HG03280 (cell line): Measurements from ENCODE around the gene PCSK5.
"Not testable (repeated sequence)": the region's sequence is repeated elsewhere in the genome, so short reads cannot be mapped to it uniquely, and the experiment has no call there.

Source experiments
- ATAC-seq: cut with Tn5 transposase; IDR thresholded peaks from one replicate; pipeline ENCODE4 v1.9.1; 2021; ENCODE audit warnings: mild to moderate bottlenecking, moderate library complexity; ENCODE audit not compliant: unreplicated experiment

PCSK5 gene

DNA sequence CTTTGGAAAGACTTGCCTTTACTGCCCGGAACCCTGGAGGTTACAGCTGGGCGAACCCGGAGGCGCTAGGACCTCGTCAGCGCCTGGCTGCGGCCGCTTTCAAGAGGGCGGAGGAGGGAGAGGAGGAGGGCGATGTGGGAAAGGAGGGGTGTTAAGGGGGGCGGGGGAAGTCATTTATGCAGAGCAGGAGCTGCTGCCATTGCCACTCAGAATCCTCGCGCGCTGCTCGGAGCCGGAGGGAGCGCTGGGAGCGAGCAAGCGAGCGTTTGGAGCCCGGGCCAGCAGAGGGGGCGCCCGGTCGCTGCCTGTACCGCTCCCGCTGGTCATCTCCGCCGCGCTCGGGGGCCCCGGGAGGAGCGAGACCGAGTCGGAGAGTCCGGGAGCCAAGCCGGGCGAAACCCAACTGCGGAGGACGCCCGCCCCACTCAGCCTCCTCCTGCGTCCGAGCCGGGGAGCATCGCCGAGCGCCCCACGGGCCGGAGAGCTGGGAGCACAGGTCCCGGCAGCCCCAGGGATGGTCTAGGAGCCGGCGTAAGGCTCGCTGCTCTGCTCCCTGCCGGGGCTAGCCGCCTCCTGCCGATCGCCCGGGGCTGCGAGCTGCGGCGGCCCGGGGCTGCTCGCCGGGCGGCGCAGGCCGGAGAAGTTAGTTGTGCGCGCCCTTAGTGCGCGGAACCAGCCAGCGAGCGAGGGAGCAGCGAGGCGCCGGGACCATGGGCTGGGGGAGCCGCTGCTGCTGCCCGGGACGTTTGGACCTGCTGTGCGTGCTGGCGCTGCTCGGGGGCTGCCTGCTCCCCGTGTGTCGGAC, at the start of gene PCSK5:
PCSK5 (plus strand) TSS at position 202 of the 805 bp plus-strand sequence; CDS start at position 711, 509 bp downstream.
- peak; percentile 77 for ATAC-seq

DNA sequence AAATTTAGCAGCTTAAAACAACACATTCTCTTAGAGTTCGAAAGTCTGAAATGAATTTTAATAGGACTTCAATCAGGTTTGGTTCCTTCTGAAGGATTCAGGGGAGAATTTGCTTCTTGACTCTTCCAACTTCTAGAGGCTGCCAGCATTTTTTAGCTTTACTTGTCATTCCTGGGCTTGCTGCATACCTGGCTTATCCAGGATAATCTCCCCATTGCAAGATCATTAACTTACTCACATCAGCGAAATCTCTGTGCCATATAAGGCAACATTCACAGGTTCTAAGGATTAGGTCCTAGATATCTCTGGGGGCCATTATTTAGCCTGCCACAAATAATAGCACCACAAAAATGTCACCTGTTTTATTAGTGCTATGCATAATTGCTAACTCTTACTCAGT, 46.2 kb upstream of the PCSK5 start:
- ATAC-seq, result no peak

DNA sequence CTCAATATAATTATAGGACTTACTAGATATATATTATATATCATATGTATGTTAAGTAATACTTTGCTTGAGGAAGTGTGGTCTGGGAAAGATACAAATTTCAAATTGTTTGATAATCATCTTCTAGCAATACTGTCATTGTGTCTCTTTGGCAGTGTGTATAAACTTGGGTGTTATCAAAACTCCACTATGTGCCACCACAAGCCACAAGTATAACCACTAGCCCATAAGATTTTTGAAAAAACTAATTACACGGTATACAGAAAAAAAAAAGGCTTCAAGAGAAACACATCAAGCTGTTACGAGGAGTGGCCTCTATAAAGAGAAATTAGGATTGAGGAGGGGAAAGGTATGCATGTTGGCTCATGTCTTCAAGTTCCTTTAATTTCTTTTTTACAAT, 44.7 kb upstream of the PCSK5 start:
- no peak for ATAC-seq

DNA sequence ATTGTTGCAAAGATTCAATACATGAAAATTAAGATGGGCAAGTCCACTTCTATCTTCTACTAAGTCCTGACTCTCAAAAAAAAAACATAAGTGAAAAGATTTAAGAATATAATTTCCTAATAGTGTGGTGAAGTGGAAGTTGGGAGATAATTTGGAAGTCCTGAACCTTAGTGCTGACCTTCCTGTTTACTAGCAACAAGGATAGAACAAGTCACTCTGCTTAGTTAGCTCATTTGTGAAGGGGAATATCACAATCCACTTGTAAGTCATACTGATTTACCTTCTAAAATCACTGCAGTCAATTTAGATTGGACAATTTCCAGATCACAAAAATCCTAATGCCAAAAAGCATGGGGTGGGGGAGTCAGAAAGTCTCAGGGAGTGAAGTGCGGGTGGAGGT, 43.4 kb upstream of the PCSK5 start:
- ATAC-seq, result no peak

DNA sequence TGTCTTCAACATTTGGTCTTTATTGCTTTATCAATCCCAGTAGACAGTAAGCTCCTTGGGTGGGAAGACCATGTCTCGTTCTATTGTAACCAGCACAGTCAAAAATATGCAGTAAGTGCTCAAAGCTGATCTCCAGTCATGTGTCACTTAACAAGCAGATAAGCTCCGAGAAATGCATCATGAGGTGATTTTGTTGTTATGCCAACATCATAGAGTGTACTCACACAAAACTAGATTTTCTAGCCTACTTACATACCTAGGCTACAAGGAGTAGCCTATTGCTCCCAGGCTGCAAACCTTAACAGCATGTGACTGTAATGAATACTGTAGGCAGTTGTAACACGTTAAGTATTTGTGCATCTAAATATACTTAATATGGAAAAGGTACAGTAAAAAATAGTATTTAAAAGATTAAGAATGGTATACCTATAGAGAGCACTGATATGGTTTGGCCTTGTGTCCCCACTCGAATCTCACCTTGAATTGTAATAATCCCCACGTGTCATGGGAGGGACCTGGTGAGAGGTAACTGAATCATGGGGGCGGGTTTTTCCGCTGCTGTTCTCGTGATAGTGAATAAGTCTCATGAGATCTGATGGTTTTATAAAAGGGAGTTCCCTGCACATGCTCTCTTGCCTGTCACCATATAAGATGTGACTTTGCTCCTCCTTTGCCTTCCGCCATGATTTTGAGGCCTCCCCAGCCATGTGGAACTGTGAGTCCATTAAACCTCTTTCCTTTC, 39.8 kb upstream of the PCSK5 start:
- no peak for ATAC-seq

DNA sequence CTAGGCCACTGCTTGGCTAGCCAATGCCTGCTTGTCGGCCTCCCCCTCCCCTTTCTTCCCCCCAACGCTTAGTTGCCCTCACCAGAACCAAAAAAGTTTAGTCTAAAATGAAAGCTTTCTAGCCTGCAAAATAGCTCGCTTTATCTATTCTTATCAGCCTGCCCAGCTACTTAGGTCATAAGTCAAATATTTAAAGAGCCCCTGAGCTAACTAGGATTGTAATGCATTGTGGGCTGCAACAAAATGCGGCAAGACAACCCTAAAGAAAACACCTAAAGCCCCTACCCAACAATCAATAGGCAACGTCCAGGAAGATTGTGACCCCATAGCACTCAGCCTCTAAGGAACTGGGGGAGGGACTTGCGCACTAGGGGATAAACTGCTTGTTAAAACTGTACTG, 38.6 kb upstream of the PCSK5 start:
- no peak for ATAC-seq

DNA sequence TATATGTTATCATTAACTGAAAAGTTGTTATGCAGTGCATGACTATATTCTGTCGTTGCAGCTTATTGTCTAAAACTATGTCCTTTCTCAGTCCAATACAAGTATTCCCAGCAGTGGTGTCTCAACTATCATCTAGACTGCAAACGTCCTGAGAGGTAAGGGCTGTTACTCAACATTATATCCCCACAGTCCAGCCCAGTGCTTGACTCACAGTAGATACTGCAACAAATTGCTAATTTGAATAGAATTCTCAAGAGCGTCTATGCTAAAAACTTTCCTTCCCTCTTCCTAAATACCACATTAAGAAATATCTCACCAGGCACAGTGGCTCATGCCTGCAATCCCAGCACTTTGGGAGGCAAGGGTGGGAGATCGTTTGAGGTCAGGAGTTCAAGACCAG, 37.7 kb upstream of the PCSK5 start:
- no peak for ATAC-seq

DNA sequence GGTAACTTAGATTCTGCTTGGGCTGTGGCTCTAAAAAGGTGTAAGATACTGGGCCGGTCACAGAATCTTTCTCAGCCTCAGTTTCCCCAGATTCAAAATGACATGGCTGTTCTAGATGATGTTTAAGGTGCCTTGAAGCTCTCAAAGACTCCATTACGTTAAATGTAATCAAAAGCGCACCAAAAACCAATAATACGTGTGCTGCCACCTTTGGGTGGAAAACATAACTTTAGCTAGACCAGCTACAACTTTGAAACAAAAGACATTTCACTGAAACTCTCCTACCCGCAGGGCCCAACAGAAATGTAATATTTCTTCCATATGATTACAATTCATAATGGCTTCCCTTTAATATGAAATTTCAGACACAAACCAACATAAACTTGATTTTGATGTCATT, 35.0 kb upstream of the PCSK5 start:
- no peak for ATAC-seq

DNA sequence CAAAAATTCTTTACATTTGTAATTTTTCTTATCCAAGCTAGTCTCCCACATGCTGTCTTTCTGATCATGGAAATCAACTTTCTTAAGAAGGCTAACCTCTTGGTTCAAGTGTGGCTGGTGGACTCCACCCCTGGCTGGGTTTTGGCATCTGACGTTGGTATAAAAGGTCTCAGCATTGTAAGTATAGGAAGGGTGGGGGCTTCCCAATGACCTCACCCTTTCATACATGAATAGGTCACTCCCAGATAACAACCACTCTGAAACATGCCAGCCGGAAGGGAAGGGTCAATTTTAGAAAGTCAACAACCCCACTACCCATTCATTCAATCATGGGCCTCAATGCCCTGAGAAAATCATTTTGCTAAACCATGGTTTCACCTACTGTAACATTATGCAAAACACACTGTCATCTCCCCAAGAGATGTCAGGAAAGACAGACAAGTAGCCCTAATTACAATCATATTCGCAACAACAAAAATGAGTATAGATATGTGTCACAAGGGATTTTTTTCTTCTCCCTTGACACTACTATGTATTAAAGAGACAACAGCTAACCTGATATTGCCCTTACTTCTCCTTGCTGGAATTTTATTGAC, 31.9 kb upstream of the PCSK5 start:
- no peak for ATAC-seq

DNA sequence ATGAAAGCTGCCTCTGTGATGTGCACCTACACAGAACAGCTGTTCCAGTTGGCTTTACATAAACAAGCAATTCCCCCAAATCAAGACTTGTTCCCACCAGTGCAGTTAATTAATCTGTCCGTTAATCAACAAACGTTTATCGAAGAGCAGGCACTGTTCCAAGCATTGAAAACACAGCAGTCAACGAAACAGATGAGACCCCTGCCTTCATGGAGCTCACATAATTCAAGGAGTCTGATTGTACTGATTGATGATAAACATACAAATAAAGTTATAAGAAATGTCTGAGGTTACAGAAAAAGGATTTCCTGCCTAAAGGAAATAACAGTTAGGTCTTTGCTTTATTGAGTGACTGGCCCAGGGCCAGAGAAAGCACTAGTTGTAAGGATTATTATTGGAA, 26.2 kb upstream of the PCSK5 start:
- no peak for ATAC-seq

DNA sequence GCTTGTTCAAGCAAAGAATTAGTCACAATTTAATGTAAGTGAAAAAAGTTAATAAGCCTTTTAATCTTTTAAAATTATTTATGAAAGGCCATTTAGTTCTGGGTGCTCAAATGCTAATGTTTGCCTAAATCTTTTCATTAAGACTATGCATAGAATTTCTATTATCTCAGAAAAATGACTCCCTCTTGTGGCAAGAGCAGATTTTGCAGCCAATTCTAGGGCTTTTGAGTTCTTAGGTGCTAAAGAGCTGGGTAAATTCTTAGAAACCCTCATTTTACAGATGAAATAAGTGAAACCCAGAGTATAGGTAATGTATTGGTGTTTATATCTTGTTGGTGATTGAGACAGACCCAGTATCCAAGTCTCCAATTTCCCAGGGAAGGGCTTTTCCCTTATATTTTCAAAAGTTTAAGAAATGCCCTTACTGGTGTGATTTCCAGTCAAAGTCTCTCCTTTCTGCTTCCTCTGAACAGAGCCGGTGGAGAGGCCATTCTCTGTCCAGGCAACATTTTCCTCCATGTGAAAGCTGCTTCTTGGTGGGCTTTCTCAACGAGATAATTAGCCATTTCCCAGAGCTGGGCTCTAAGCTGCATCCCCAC, 24.1 kb upstream of the PCSK5 start:
- no peak for ATAC-seq

DNA sequence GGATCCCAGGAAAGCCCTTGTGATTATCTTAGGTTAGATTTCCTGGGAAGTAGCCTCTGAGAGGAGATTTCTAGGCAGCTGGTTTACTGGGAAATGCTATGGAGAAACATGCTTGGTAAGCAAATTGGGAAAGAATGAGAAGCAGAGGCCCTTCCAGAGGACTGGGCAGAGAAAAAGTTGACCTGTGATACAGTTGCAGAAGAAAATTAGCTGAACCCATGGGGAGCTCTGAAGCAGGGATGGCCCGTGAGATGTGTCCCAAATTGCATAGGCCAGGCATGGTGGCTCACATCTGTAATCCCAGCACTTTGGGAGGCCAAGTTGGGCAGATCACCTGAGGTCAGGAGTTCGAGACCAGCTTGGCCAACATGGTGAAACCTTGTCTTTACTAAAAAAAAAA, 21.9 kb upstream of the PCSK5 start:
- ATAC-seq, result not testable (repeated sequence)

DNA sequence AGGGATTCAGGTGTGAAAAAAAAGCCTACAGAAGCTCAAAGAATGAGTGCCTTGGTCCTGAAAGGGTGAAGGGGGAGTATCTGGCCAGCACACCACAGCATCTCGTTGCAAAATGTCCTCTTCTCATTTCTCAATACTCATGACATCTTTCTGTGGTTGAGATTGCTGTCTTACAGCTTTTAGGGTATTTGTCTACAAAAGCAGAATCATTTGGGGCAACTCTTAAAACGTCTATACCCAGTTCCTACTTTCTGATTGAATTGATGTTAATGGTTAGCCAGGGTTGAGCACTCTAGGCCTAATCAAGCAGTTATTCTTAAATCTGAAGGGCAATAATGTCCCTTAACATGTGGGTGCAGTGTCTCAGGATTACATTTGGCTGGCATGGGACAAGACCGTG, 21.2 kb upstream of the PCSK5 start:
- ATAC-seq, result no peak

DNA sequence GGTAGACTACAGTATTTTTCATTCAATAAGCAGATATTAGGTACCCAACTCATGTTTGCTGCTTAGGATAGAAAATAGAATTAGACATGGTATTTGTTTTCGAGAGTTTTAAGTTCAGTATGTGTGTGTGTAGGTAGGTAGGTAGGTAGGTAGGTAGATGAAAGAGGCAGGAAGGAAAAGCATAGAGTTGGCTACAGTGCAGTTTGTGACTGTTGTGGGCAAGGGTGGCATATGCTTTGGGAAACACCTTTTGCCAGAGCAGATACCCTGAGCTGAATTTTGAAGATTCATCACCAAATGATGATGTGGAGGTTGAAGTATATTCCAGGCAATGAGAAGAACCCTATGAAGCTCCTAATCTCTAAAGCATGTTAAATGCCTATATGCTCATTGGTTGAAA, 20.0 kb upstream of the PCSK5 start:
- no peak for ATAC-seq

DNA sequence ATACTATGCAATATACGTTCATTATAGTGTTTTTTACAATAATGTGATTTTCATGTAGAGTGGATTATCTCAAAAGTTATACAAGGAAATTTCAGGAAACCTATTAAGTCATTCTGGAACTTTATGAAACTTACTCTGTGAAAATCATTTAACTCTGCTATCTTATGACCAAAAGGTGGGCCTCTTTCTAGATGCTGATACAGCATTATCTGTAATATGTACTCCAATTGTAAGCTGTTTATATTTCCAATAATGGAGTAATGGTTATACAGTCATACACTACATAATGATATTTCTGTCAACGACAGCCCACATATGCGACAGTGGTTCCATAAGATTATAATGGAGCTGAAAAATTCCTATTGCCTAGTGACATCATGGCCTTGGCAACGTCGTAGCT, 18.8 kb upstream of the PCSK5 start:
- no peak for ATAC-seq

DNA sequence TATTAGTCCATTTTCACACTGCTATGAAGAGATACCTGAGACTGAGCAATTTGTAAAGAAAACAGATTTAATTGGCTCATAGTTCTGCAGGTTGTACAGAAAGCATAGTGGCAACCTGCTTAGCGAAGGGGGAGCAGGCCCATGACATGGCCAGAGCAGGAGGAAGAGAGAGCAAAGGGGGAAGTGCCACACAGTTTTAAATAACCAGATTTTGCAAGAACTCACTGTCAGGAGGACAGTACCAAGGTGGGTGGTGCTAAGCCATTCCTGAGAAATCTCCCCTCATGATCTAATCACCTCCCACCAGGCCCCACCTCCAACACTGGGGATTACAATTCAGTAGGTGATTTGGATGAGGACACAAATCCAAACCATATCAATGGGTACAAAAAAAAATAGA, 16.8 kb upstream of the PCSK5 start:
- ATAC-seq, result no peak

DNA sequence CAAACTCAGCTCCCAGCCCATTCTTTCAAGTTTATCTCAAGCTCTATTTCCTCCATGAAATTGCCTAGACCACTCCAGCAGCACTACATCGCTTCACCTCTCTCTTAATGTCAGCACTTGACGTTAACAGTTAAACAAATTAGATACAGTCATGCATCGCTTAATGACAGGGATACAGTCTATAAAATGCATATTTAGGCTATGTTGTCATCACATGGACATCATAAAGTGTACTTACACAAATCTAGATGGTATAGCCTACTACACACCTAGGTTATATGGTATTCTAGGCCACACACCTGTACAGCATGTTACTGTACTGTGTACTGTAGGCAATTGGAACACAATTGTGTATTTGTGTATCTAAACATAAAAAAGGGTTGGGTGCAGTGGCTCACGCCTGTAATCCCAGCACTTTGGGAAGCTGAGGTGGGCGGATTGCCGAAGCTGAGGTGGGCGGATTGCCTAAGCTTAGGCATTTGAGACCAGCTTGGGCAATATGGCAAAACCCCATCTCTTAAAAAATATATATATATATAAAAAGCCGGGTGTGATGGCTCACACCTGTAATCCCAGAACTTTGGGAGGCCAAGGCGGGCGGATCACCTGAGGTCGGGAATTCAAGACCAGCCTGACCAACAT, 13.4 kb upstream of the PCSK5 start:
- ATAC-seq, result no peak

DNA sequence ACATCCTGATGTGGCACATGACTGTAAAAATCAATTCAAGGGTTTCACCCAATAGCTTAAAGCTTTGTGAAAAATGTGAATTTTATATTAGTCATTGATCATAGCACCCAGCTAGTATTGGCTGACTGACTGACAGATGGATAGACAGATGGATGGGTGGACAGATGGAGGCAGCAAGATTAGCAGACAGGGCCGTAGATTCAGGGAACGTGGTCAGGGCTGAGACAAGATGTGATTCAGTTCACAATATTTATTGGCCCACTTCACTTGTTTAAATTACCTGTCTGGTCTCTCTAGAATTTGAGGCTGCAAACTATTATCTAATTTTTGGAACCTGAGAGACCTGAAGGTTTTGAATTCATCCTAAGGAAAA, 12.0 kb upstream of the PCSK5 start:
- no peak for ATAC-seq

DNA sequence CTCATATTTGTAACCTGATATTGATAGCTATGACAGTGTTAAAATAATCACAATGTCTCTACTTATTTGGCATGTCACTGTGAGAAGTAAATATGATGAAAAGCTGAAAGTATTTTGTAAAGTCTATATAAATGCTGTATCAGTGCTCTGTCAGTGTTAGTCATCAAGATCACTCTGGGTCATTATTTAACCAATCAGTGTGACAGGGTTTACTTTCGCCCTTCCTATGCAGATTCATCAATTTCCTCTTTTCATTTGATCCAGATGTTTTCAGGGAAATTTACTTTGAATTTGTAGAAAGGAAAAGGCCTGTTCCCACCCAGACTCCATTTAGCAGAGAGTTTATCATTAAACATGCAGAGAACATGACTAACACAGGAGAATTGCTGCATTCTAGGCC, 9.9 kb upstream of the PCSK5 start:
- no peak for ATAC-seq

DNA sequence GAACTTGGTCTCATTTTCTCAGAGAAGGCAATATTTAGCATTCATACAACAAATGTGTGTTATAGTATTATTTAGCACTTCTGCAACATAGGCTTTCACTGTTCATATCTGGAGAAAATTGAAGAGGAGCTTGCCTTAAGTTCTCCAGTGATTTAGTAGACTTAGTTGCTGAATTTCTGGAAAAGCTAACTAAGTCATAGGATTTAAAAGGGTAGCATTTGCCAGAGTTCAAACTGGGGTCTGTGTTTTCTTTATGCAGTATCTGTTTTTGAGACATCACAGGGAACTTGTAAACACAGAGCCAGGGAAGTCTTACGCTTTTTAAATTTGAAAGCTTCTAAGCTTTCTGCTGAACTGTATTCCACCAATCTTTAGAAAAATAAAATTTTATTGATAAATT, 8.7 kb upstream of the PCSK5 start:
- no peak for ATAC-seq

DNA sequence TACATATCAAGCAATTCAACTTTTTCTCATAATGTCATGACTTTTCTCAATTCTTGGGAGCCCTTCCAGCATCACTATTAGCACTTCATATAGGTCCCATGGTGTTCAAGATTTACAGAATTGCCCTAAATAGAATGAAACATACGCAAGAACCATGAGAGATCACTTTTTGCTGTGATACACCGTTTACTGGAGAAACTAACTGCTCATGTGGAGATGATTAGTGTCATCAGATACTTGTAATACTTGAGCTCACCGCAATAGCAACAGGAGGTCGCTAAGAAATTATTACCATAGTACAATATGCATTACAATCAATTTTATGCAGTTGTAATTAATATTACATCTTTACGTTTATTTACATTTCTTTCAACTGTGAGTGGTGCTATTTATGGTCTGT, 4.8 kb upstream of the PCSK5 start:
- ATAC-seq, result no peak
